Fibroblast of lung (primary cell): Measurements from ENCODE around the gene ANO4. TPM values are rescaled to one million over a fixed set of nuclear protein-coding genes. Genes with fewer than 3 reads are reported as not detected.

Experiments
- DNase-seq, 2 donors: peaks; one replicate each; pipeline versions ENCODE4 v3.0.0 to v3.0.0-alpha.2; 2010; ENCODE audit warnings: low read depth in 2 of 2
- H2AFZ ChIP-seq: 2 replicates; pipeline ENCODE4 v1.5.1; 2012; ENCODE audit warnings: low read length, control low read depth, inconsistent platforms
- H3K27ac ChIP-seq: 2 replicates; pipeline ENCODE4 v1.5.1; 2011; ENCODE audit warnings: low read length, control low read depth; ENCODE audit not compliant: insufficient read depth
- H3K27me3 ChIP-seq: 2 replicates; pipeline ENCODE4 v1.5.1; 2011; ENCODE audit warnings: mild to moderate bottlenecking, low read length; ENCODE audit not compliant: control insufficient read depth, insufficient read depth
- H3K36me3 ChIP-seq: 2 replicates; pipeline ENCODE4 v1.5.1; 2011; ENCODE audit warnings: low read length; ENCODE audit not compliant: control insufficient read depth, insufficient read depth
- H3K4me1 ChIP-seq: 2 replicates; pipeline ENCODE4 v1.5.1; 2011; ENCODE audit warnings: low read length; ENCODE audit not compliant: control insufficient read depth, insufficient read depth; ENCODE audit errors: extremely low read depth
- H3K4me2 ChIP-seq: 2 replicates; pipeline ENCODE4 v1.5.1; 2011; ENCODE audit warnings: low read length, control low read depth; ENCODE audit not compliant: insufficient read depth; ENCODE audit errors: extremely low read depth
- H3K4me3 ChIP-seq, 4 experiments: fragments of 200-600 bp in 1 of 4; sonication (generic) in 1 of 4; replicated peaks in 1 of 4; 2 replicates each; pipeline ENCODE4 v1.5.1; 2011 to 2016; ENCODE audit warnings: low read length in 4 of 4, low read depth in 3 of 4, mild to moderate bottlenecking in 3 of 4, control low read depth in 2 of 4, inconsistent platforms in 1 of 4, mixed read lengths in 1 of 4; ENCODE audit not compliant: insufficient read depth in 1 of 4; ENCODE audit errors: control extremely low read depth in 1 of 4
- H3K79me2 ChIP-seq: 2 replicates; pipeline ENCODE4 v1.5.1; 2012; ENCODE audit warnings: mild to moderate bottlenecking, low read length, inconsistent platforms; ENCODE audit not compliant: control insufficient read depth, insufficient read depth
- H3K9ac ChIP-seq: 2 replicates; pipeline ENCODE4 v1.5.1; 2011; ENCODE audit warnings: mild to moderate bottlenecking, low read length, control low read depth; ENCODE audit not compliant: insufficient read depth
- H3K9me3 ChIP-seq: 2 replicates; pipeline ENCODE4 v1.5.1; 2012; ENCODE audit warnings: low read depth, low read length; ENCODE audit not compliant: control insufficient read depth, insufficient read depth
- H4K20me1 ChIP-seq: 2 replicates; pipeline ENCODE4 v1.5.1; 2011; ENCODE audit warnings: low read length; ENCODE audit not compliant: control insufficient read depth, insufficient read depth; ENCODE audit errors: extremely low read depth
- EZH2 ChIP-seq: IDR thresholded peaks from 2 replicates; pipeline ENCODE4 v1.5.1; 2012; ENCODE audit warnings: low read length, control low read depth, mild to moderate bottlenecking; ENCODE audit errors: missing control alignments
- polyA plus RNA-seq, 2 donors: library from polyadenylated mRNA; depleted of rRNA in 1 of 2; stranded (reverse) in 1 of 2; unstranded in 1 of 2; fragments of >200 nt; gene quantifications; 2 replicates each; pipeline ENCODE4 v1.2.1, GENCODE V29; 2011 to 2012; ENCODE audit warnings: missing spikeins in 1 of 2
- total RNA-seq: library from RNA; depleted of rRNA; stranded (reverse); fragments of >200 nt; gene quantifications from 2 replicates; pipeline ENCODE4 v1.2.1, GENCODE V29; 2014
- TF ChIP-seq, protein P1 (sequence below), 2 donors: IDR thresholded peaks in 1 of 2; conservative IDR thresholded peaks in 1 of 2; 1 replicate in 1 of 2; 2 replicates in 1 of 2; pipeline ENCODE4 v1.5.1; 2011 to 2012; ENCODE audit warnings: low read length in 2 of 2, control low read depth in 1 of 2, inconsistent platforms in 1 of 2, low read depth in 1 of 2, mild to moderate bottlenecking in 1 of 2

Gene ANO4
- total and polyA plus RNA-seq, 2 donors (not counting 1 experiment from before 2014, with no cell fraction given): 11.7 to 42.3 TPM

- no peaks in the 10 kb centered on the region for H3K27me3 ChIP-seq
- TF ChIP-seq EZH2: no peak
- H2AFZ ChIP-seq: no peak overlapping the region
- H3K4me1 ChIP-seq: peaks cover 5% of the 10 kb centered on the region
- no peaks in the 10 kb centered on the region for H3K79me2 ChIP-seq
- no peaks in the 10 kb centered on the region for H3K36me3 ChIP-seq
- H3K27ac ChIP-seq: peak overlapping the region; percentile 27
- no peak overlapping the region for H3K4me2 ChIP-seq
- H3K4me3 ChIP-seq: no peak overlapping the region
- no peaks in the 10 kb centered on the region for H4K20me1 ChIP-seq
- no peak overlapping the region for H3K9ac ChIP-seq
- H3K9me3 ChIP-seq: no peaks in the 10 kb centered on the region
- DNase-seq: peak; percentile 82 to 88
These were observed 3.9 kb downstream of the ANO4 start for GRCh38 chr12:100798286-100799160.

- TF ChIP-seq, protein P1, sequence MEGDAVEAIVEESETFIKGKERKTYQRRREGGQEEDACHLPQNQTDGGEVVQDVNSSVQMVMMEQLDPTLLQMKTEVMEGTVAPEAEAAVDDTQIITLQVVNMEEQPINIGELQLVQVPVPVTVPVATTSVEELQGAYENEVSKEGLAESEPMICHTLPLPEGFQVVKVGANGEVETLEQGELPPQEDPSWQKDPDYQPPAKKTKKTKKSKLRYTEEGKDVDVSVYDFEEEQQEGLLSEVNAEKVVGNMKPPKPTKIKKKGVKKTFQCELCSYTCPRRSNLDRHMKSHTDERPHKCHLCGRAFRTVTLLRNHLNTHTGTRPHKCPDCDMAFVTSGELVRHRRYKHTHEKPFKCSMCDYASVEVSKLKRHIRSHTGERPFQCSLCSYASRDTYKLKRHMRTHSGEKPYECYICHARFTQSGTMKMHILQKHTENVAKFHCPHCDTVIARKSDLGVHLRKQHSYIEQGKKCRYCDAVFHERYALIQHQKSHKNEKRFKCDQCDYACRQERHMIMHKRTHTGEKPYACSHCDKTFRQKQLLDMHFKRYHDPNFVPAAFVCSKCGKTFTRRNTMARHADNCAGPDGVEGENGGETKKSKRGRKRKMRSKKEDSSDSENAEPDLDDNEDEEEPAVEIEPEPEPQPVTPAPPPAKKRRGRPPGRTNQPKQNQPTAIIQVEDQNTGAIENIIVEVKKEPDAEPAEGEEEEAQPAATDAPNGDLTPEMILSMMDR (conservative IDR thresholded peaks at IDR 0.05 in 1 of 2, IDR thresholded peaks at IDR 0.05 in 1 of 2; ENCODE audit: low read depth in 1 of 2, low read length in 2 of 2): no peak
- TF ChIP-seq EZH2: no peak
- Histone ChIP-seq H3K4me3 (no peak overlapping the region), H3K79me2 (no peaks in the 10 kb centered on the region), H3K4me2 (no peak overlapping the region), H3K4me1 (peaks cover 5% of the 10 kb centered on the region), H2AFZ (no peak overlapping the region), H3K36me3 (no peaks in the 10 kb centered on the region), H3K9me3 (no peaks in the 10 kb centered on the region), H3K9ac (no peak overlapping the region), H4K20me1 (no peaks in the 10 kb centered on the region), H3K27ac (no peak overlapping the region), H3K27me3 (no peaks in the 10 kb centered on the region)
- DNase-seq: peak; percentile 46 to 59
These were observed 5.2 kb downstream of the ANO4 start for GRCh38 chr12:100799770-100800169.

GRCh38 chr12:100800723-100801122, 6.1 kb downstream of the ANO4 start:
- Histone ChIP-seq H3K27me3 (no peaks in the 10 kb centered on the region), H3K4me1 (peaks cover 5% of the 10 kb centered on the region), H3K9me3 (no peaks in the 10 kb centered on the region), H3K79me2 (no peaks in the 10 kb centered on the region), H4K20me1 (no peaks in the 10 kb centered on the region), H3K27ac (no peak overlapping the region), H3K4me2 (no peak overlapping the region), H3K4me3 (no peak overlapping the region), H2AFZ (no peak overlapping the region), H3K9ac (no peak overlapping the region), H3K36me3 (no peaks in the 10 kb centered on the region)
- TF ChIP-seq, protein P1 (conservative IDR thresholded peaks at IDR 0.05 in 1 of 2, IDR thresholded peaks at IDR 0.05 in 1 of 2; ENCODE audit: low read depth in 1 of 2, low read length in 2 of 2): no peak
- TF ChIP-seq EZH2: no peak
- no peak for DNase-seq
